Caco-2 (cell line): ENCODE data around the gene CACNA2D4. TPM values are rescaled to one million over a fixed set of nuclear protein-coding genes. Genes with fewer than 3 reads are reported as not detected.
A peak's percentile ranks its signal among the peaks of the same experiment; 100 is the strongest.

Experiments
- BruUV-seq: library from RNA; stranded (reverse); fragments of 400-500 nt; replicated peaks from 2 replicates; lab custom pipeline; 2021; lab: Mats Ljungman, UMichigan
- CTCF ChIA-PET: fragments of 300-600 bp; sonication (Branson Sonifier 250); formaldehyde crosslinking; loops from one replicate; lab custom pipeline; 2022; ENCODE audit warnings: antibody characterized with exemption; lab: Charles Lee
- POLR2A ChIA-PET: fragments of 300-600 bp; sonication (Branson Sonifier 250); formaldehyde crosslinking; loops from one replicate; lab custom pipeline; 2022; ENCODE audit warnings: antibody characterized with exemption; lab: Charles Lee
- DNase-seq, 2 experiments: peaks; one replicate each; pipeline versions ENCODE4 v3.0.0 to v3.0.0-alpha.2; 2020 to 2022
- H3K27me3 ChIP-seq: replicated peaks from 2 replicates; pipeline ENCODE4 v1.6.0; 2011; ENCODE audit warnings: low read length; ENCODE audit not compliant: control insufficient read depth, insufficient read depth
- H3K36me3 ChIP-seq: 2 replicates; pipeline ENCODE4 v1.5.1; 2011; ENCODE audit warnings: low read length; ENCODE audit not compliant: control insufficient read depth, insufficient read depth
- H3K4me1 ChIP-seq: fragments of 250-450 bp; sonication (Bioruptor Pico); 2 replicates; pipeline ENCODE4 v1.5.1; 2020; ENCODE audit warnings: mild to moderate bottlenecking
- H3K4me3 ChIP-seq: 2 replicates; pipeline ENCODE4 v1.5.1; 2011; ENCODE audit warnings: low read depth, mild to moderate bottlenecking, control low read depth, low read length
- H3K9me3 ChIP-seq: fragments of 250-450 bp; sonication (Bioruptor Pico); 2 replicates; pipeline ENCODE4 v1.5.1; 2020; ENCODE audit warnings: mild to moderate bottlenecking, moderate library complexity
- H3K27ac Mint-ChIP-seq: one replicate; pipeline ENCODE4 v1.8.0; 2022; ENCODE audit warnings: mixed read lengths; ENCODE audit not compliant: unreplicated experiment
- H3K27me3 Mint-ChIP-seq: one replicate; pipeline ENCODE4 v1.8.0; 2022; ENCODE audit warnings: mixed read lengths; ENCODE audit not compliant: insufficient read depth, unreplicated experiment
- H3K36me3 Mint-ChIP-seq: one replicate; pipeline ENCODE4 v1.8.0; 2022; ENCODE audit warnings: mild to moderate bottlenecking, mixed read lengths; ENCODE audit not compliant: insufficient read depth, unreplicated experiment
- H3K4me1 Mint-ChIP-seq: one replicate; pipeline ENCODE4 v1.8.0; 2022; ENCODE audit warnings: low read depth, mixed read lengths; ENCODE audit not compliant: unreplicated experiment
- H3K4me3 Mint-ChIP-seq: one replicate; pipeline ENCODE4 v1.8.0; 2022; ENCODE audit warnings: mild to moderate bottlenecking, moderate library complexity, mixed read lengths; ENCODE audit not compliant: unreplicated experiment
- H3K9me3 Mint-ChIP-seq: one replicate; pipeline ENCODE4 v1.8.0; 2022; ENCODE audit warnings: mixed read lengths; ENCODE audit not compliant: unreplicated experiment
- CTCF ChIP-seq, 2 experiments: fragments of 200-600 bp in 1 of 2; IDR thresholded peaks; 1 replicate in 1 of 2; 2 replicates in 1 of 2; pipeline versions ENCODE4 v1.5.1 to v1.8.0; 2011 to 2022; ENCODE audit warnings: antibody characterized with exemption in 1 of 2, control low read depth in 1 of 2, inconsistent platforms in 1 of 2, low read depth in 1 of 2, low read length in 1 of 2, mild to moderate bottlenecking in 1 of 2, moderate library complexity in 1 of 2; ENCODE audit not compliant: insufficient read depth in 1 of 2, severe bottlenecking in 1 of 2, unreplicated experiment in 1 of 2
- intact Hi-C: fragments of 100-400 bp; cut with micrococcal nuclease; formaldehyde crosslinking; loops from one replicate; pipeline ENCODE4 v1.10.0; 2022; ENCODE audit not compliant: unreplicated experiment
- total RNA-seq: library from RNA; stranded (reverse); gene quantifications from 2 replicates; pipeline ENCODE4 v1.2.3, GENCODE V29; 2022

Gene CACNA2D4
- total RNA-seq, 1 experiment from 2014 or later, result 2.2 TPM

- no peaks in the 10 kb centered on the region for H3K4me1 Mint-ChIP-seq
- no TSS peak for BruUV-seq
- H3K27ac Mint-ChIP-seq, result no peak overlapping the region
- H3K27me3 Mint-ChIP-seq, result peaks cover 4% of the 10 kb centered on the region
- peaks cover 5% of the 10 kb centered on the region; the same call in 1 of the 2 replicates for H3K9me3 ChIP-seq
- TF ChIP-seq CTCF (IDR thresholded peaks at IDR 0.05; ENCODE audit: insufficient read depth in 1 of 2, low read depth in 1 of 2, low read length in 1 of 2, severe bottlenecking in 1 of 2, unreplicated experiment in 1 of 2), result no peak
- POLR2A ChIA-PET, result no interaction called here
- no peak overlapping the region for H3K4me3 Mint-ChIP-seq
- H3K36me3 ChIP-seq, result no peaks in the 10 kb centered on the region
- H3K4me3 ChIP-seq, result no peak overlapping the region
- peaks cover 15% of the 10 kb centered on the region for H3K9me3 Mint-ChIP-seq
- H3K36me3 Mint-ChIP-seq, result no peaks in the 10 kb centered on the region
- peak in 1 of 2 experiments; percentile 37 for DNase-seq
- CTCF ChIA-PET, result no interaction called here
- intact Hi-C loops, result no loop called here
- H3K27me3 ChIP-seq, result no peaks in the 10 kb centered on the region
- peaks cover 6% of the 10 kb centered on the region; the same call in 1 of the 2 replicates for H3K4me1 ChIP-seq
Observed at GRCh38 chr12:1885599-1886245, 32.7 kb downstream of the CACNA2D4 start.

GRCh38 chr12:1885082-1885596 is 33.3 kb downstream of the CACNA2D4 start:
- Mint-ChIP-seq H3K4me3 (no peak overlapping the region), H3K9me3 (peaks cover 15% of the 10 kb centered on the region), H3K4me1 (no peaks in the 10 kb centered on the region), H3K27ac (no peak overlapping the region), H3K27me3 (peaks cover 4% of the 10 kb centered on the region), H3K36me3 (no peaks in the 10 kb centered on the region)
- POLR2A ChIA-PET, result no interaction called here
- Histone ChIP-seq H3K27me3 (no peaks in the 10 kb centered on the region), H3K4me1 (peaks cover 6% of the 10 kb centered on the region; the same call in 1 of the 2 replicates), H3K4me3 (no peak overlapping the region), H3K9me3 (0 out of 2 replicates have a peak, but pooled peaks cover 3% of the 10 kb centered on the region), H3K36me3 (no peaks in the 10 kb centered on the region)
- DNase-seq, result no peak
- intact Hi-C loops, result no loop called here
- BruUV-seq, result no TSS peak
- no peak for TF ChIP-seq CTCF (IDR thresholded peaks at IDR 0.05; ENCODE audit: insufficient read depth in 1 of 2, low read depth in 1 of 2, low read length in 1 of 2, severe bottlenecking in 1 of 2, unreplicated experiment in 1 of 2)
- CTCF ChIA-PET, result no interaction called here

- POLR2A ChIA-PET, result no interaction called here
- no peak overlapping the region for H3K27ac Mint-ChIP-seq
- no peaks in the 10 kb centered on the region for H3K4me1 Mint-ChIP-seq
- Histone ChIP-seq H3K27me3 (no peaks in the 10 kb centered on the region), H3K4me1 (peaks cover 6% of the 10 kb centered on the region; the same call in 1 of the 2 replicates), H3K4me3 (no peak overlapping the region), H3K9me3 (0 out of 2 replicates have a peak, but pooled peaks cover 2% of the 10 kb centered on the region), H3K36me3 (no peaks in the 10 kb centered on the region)
- no peak overlapping the region for H3K4me3 Mint-ChIP-seq
- H3K36me3 Mint-ChIP-seq, result no peaks in the 10 kb centered on the region
- DNase-seq, result peak in 1 of 2 experiments; percentile 31
- H3K27me3 Mint-ChIP-seq, result peaks cover 4% of the 10 kb centered on the region
- intact Hi-C loops, result no loop called here
- H3K9me3 Mint-ChIP-seq, result peaks cover 15% of the 10 kb centered on the region
- no peak for TF ChIP-seq CTCF (IDR thresholded peaks at IDR 0.05; ENCODE audit: insufficient read depth in 1 of 2, low read depth in 1 of 2, low read length in 1 of 2, severe bottlenecking in 1 of 2, unreplicated experiment in 1 of 2)
- no TSS peak for BruUV-seq
- CTCF ChIA-PET, result no interaction called here
Observed at GRCh38 chr12:1884651-1885050, 33.8 kb downstream of the CACNA2D4 start.
